Glomerular visceral epithelial cell (primary cell): ENCODE data around the gene SMC4.

Experiments used
- DNase-seq: peaks from one replicate; pipeline ENCODE4 v3.0.0-alpha.2; 2016; ENCODE audit errors: extremely low spot score

Gene SMC4

GRCh38 chr3:160475884-160476283, 76.4 kb downstream of the SMC4 start:
- no peak for DNase-seq

GRCh38 chr3:160477750-160478149, 78.3 kb downstream of the SMC4 start:
- DNase-seq: no peak

- no peak for DNase-seq
Measured at GRCh38 chr3:160478338-160478737, 78.9 kb downstream of the SMC4 start.

GRCh38 chr3:160479376-160479775, 79.9 kb downstream of the SMC4 start:
- DNase-seq: no peak

- DNase-seq: peak; percentile 53
Measured at GRCh38 chr3:160480931-160481330, 81.5 kb downstream of the SMC4 start.

- DNase-seq: no peak
Measured at GRCh38 chr3:160481856-160482255, 82.4 kb downstream of the SMC4 start.

GRCh38 chr3:160482796-160483195, 83.3 kb downstream of the SMC4 start:
- no peak for DNase-seq
